Dermis microvascular lymphatic vessel endothelial cell (primary cell): Measurements from ENCODE around the gene UBE2Z. TPM values are rescaled to one million over a fixed set of nuclear protein-coding genes. Genes with fewer than 3 reads are reported as not detected.
"Not testable (repeated sequence)": the region's sequence is repeated elsewhere in the genome, so short reads cannot be mapped to it uniquely, and the experiment has no call there.

Experiments used
- DNase-seq, 2 donors: peaks; one replicate each; pipeline versions ENCODE4 v3.0.0 to v3.0.0-alpha.2; 2010; ENCODE audit warnings: low read depth in 2 of 2
- total RNA-seq: library from RNA; depleted of rRNA; stranded (reverse); fragments of >200 nt; gene quantifications from 2 replicates; pipeline ENCODE4 v1.2.1, GENCODE V29; 2014

Gene UBE2Z
- 50.8 and 78.1 TPM in 2 replicates for total RNA-seq

- peak; percentile 89 to 96 for DNase-seq
Observed at GRCh38 chr17:48908047-48908843, at the start of gene UBE2Z. Gene UBE2Z, plus strand, starts transcription at chr17:48908407. Its CDS starts 97 bp downstream, at chr17:48908504.

- DNase-seq, result no peak
Observed at GRCh38 chr17:48860034-48860433, 48.2 kb upstream of the UBE2Z start.

GRCh38 chr17:48860456-48860855 is 47.8 kb upstream of the UBE2Z start:
- no peak for DNase-seq

GRCh38 chr17:48868916-48869500 is 39.2 kb upstream of the UBE2Z start:
- no peak for DNase-seq

- DNase-seq, result no peak
Observed at GRCh38 chr17:48869821-48870318, 38.3 kb upstream of the UBE2Z start.

- no peak for DNase-seq
Observed at GRCh38 chr17:48871035-48871550, 37.1 kb upstream of the UBE2Z start.

GRCh38 chr17:48871551-48872351 is 36.5 kb upstream of the UBE2Z start:
- DNase-seq, result peak; percentile 51 to 75

- not testable (repeated sequence) for DNase-seq
Observed at GRCh38 chr17:48872409-48872808, 35.8 kb upstream of the UBE2Z start.

GRCh38 chr17:48873209-48873608 is 35.0 kb upstream of the UBE2Z start:
- DNase-seq, result no peak

GRCh38 chr17:48873696-48874443 is 34.3 kb upstream of the UBE2Z start:
- no peak for DNase-seq

- peak; percentile 68 to 76 for DNase-seq
Observed at GRCh38 chr17:48878920-48879898, 29.0 kb upstream of the UBE2Z start.

GRCh38 chr17:48882272-48882671 is 25.9 kb upstream of the UBE2Z start:
- DNase-seq, result no peak

- no peak for DNase-seq
Observed at GRCh38 chr17:48883171-48883570, 25.0 kb upstream of the UBE2Z start.

GRCh38 chr17:48890086-48890485 is 18.1 kb upstream of the UBE2Z start:
- DNase-seq, result no peak

GRCh38 chr17:48892940-48893645 is 15.1 kb upstream of the UBE2Z start:
- DNase-seq, result no peak

- no peak for DNase-seq
Observed at GRCh38 chr17:48893646-48894508, 14.3 kb upstream of the UBE2Z start.

- DNase-seq, result no peak
Observed at GRCh38 chr17:48894886-48895285, 13.3 kb upstream of the UBE2Z start.

GRCh38 chr17:48901241-48901640 is 7.0 kb upstream of the UBE2Z start:
- DNase-seq, result no peak
